Measurements from ENCODE around the gene AQP9.

GRCh38 chr15:58125333-58125732 is 12.8 kb upstream of the AQP9 start:
- TF ChIP-seq CTCF (IDR thresholded peaks at IDR 0.05) (no peak), POLR2A (IDR thresholded peaks at IDR 0.05; ENCODE audit: low read depth) (no peak), EP300 (IDR thresholded peaks at IDR 0.05) (no peak), POLR2AphosphoS5 (IDR thresholded peaks at IDR 0.05) (no peak)

Measured in esophagus muscularis mucosa (tissue), 4 donors.